ENCODE results near the gene NRDE2. TPM values are rescaled to one million over a fixed set of nuclear protein-coding genes. Genes with fewer than 3 reads are reported as not detected.

NRDE2 gene
- total RNA-seq, 1 donor from 2014 or later, result 7.6 TPM

DNA sequence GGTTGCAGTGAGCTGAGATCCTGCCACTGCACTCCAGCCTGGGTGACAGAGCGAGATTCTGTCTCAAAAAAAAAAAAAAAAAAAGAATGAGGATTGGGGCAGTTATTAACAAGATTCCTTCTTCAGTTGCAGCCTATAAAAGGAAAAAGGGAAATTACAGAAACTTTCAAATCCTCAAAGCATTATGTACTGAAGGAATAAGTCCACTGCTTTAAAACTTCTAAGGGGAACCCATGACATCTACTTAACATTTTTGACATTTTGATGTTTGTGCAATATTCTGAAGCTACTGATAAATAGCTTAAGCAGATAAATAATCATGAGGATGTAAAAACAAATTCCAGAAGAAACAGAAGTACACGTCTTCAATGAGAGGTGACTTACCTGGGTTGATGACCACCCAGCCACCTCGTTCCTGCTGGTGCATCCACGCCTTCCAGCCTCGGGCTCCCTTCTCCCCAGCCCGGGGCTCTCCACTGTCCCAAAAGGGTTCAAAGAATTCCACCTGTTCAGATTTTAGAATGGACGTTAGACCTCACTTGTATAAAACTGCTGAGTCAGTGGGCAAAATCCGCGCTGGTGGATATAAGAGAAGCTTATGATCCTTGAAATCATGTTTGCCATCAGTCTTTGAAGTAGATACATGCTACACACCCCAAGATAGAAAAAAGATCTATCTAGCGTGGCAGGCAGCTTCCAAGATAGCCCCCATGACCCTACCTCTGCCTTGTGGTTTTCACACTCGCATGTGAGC, 33.7 kb downstream of the NRDE2 start:
- DNase-seq (ENCODE audit: low read depth), result no peak

- DNase-seq (ENCODE audit: low read depth), result no peak
Observed at GRCh38 chr14:90296641-90297040, 35.1 kb downstream of the NRDE2 start.

DNA sequence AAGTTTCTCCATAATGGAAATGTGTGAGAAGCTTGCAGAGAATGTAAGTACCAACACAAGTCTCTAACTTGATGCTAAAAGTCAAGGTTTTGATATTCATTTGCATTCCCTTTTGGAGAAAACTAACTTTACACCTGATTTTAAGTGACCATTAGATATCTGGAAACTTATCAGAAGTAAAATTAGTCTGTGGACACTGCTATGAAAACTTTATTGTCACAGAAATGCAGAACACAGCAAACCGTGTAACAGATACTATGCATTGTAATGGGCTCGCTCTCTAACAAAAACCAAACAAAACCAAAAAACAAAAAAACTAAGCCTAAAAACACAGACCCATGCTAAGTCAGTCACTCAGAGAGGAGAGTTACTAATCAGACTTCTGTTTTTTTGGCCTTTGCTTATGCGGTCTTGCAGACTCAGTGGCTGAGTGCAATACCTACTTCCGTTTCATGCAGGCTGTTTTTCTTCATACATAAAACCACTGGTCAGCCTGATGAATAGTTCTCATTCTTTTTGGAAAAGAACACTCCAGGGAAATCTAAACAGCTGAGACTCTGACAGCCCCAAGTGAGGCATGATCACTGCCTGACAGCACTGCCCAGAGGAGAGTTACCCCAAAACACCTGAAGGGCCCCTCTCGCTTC, 35.7 kb downstream of the NRDE2 start:
- no peak for DNase-seq (ENCODE audit: low read depth)

DNA sequence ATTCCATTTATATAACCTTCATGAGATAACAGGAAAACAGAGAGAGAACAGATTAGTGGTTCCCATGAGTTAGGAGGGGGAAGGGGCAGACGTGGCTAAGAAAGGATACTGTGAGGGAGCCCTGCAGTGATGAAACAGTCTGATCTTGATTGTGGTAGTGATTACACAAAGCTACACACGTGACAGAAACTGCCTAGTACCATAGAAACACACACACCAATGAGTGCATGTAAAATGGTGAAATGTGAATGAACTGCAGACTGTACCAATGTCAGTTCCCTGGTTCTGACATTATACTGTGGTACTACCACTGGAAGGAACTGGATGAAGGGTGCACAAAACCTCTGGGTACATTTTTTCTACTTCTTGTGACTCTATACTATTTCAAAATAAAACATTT, 36.9 kb downstream of the NRDE2 start:
- no peak for DNase-seq (ENCODE audit: low read depth)

DNA sequence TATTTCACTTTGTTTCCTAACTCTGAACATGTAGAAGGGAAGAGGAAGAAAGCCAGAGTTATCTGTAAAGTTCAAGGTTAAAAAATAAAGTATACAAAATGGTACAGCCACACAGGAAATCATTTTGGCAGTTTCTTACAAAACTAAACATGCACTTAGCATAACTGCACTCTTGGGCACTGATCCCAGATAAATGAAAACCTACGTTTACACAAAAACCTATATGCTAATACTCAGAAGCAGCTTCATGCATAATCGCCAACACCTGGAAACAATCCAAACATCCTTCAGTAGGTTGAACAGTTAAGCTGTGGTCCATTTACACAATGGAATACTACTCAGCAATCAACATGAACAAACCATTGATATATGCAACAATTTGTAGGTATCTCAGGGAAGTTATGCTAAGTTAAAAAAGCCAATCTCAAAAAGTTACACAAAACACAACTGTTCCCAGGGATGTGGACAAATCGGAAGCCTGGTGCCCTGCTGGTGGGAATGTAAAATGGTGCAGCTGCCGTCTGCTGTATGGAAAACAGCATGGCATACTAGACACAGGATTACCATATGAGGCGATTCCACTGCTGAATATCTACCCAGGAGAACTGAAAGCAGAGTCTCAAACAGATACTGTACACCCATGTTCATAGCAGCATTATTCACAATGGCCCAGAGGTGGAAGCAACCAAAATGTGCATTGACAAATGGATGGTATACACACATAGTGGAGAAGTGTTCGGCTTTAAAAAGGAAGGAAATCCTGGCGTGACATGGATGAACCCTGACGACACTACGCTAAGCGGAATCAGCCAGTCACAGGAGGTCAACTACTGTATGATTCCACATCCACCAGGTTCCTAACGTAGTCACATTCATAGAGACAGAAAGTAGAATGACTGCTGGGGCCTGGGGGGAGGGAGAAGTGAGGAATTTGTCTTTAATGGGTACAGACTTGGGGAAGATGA, 37.7 kb downstream of the NRDE2 start:
- DNase-seq (ENCODE audit: low read depth), result no peak

DNA sequence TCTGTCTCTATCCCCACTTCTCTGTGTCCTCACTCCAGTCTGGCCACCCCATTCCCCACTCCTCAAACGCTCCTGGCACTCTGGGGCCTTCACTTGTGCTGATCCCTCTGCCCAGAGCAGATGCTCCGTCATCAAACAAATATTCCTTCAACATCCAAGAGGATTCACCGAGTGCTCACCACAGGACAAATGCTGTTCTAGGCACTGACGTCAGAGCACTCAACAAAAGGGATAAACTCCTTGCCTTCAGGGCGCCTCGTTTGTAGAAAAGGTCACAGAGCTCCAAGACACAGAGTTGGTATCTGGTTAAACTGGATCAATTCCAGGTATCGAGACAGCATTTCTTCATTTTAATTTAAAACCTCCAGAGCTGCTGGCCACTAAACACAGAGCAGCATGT, 40.0 kb downstream of the NRDE2 start:
- no peak for DNase-seq (ENCODE audit: low read depth)

GRCh38 chr14:90290337-90291011, 41.3 kb downstream of the NRDE2 start:
- DNase-seq (ENCODE audit: low read depth), result no peak

DNA sequence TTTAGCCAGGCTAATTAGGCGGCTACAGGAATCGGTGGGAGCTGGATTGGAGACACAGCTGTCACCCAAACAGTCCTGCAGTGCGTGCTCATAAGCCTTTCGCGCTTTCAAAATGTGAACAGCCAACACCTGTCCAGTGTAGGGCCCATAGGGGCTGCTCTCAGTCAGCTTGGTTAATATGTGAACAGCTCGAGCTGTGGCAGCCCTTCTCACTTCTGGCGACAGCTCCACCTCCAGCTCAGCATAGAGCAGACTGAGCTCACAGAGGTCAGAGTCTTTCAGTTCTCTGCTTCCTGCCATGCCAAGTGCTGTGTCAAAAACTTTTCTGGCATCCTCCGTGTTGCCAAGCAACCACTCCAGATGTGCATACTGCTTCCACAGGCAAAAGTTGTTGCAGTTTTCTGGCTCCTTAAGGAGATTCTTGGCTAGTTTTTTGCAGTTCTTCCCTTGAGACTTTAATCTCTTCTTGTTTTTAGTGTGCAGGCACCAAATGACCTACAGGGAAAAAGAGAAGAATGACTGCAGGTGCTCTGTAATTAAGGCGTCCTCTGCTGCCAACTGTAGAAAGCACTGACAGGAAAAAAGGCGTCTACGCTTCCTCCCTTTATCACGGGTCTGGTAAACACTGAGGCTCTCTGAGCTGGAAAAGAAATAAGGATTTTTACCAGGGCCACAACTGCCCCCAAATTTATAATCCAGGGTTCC, 42.9 kb downstream of the NRDE2 start:
- no peak for DNase-seq (ENCODE audit: low read depth)

- no peak for DNase-seq (ENCODE audit: low read depth)
Observed at GRCh38 chr14:90287791-90288190, 44.0 kb downstream of the NRDE2 start.

DNA sequence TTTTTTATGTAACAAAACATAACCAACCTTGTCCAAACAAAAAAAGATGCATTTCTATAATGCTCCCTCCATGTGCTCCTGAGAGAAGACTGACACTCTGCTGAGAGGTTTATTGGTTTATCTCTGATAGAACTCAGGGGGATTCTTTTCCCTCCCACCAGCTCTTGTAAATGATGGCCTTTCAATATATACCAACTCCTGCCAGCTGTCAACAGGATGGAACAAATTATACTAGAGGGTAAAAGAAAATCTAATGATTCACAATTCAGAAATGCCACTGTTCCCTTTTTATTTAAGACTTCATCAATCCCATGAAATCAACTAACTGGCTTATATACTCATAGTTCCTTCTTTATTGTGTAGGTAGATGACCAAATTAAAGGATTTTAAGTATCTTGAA, 50.0 kb downstream of the NRDE2 start:
- DNase-seq (ENCODE audit: low read depth), result no peak

GRCh38 chr14:90281261-90281660, 50.5 kb downstream of the NRDE2 start:
- DNase-seq (ENCODE audit: low read depth), result peak; percentile 64

GRCh38 chr14:90280096-90280495, 51.6 kb downstream of the NRDE2 start:
- DNase-seq (ENCODE audit: low read depth), result no peak

- no peak for DNase-seq (ENCODE audit: low read depth)
Observed at GRCh38 chr14:90278199-90279175, 53.3 kb downstream of the NRDE2 start.

DNA sequence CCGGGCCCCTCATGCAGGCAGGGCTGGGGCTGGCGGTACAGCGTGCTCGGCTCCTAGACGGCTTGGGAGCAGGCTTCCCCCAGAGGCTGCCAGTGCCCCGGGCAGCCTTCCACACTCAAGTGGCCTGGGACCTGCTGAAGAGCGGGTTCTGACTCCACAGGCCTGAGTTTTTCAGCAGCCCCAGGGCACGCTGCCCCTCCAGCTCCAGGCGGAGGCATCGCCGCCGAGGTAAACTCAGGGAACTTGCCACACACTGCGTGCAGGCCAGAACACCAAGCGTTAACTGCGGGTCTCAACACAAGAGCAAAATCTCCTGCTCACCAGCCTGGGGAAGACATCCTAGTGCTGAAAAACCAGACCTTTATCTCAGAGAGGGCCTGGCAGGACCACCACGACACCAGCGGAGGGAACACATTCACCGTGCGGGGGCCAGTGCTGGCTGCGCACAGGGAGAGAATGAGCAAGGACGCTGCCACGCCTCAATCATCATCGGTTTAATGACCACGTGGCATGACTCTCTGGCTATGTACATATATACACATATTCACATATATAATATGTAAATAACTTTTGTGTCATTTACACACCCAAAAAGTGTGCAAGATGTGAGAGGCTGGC, 54.1 kb downstream of the NRDE2 start:
- DNase-seq (ENCODE audit: low read depth), result no peak

- peak; percentile 86 for DNase-seq (ENCODE audit: low read depth)
Observed at GRCh38 chr14:90276646-90277367, 54.9 kb downstream of the NRDE2 start.

DNA sequence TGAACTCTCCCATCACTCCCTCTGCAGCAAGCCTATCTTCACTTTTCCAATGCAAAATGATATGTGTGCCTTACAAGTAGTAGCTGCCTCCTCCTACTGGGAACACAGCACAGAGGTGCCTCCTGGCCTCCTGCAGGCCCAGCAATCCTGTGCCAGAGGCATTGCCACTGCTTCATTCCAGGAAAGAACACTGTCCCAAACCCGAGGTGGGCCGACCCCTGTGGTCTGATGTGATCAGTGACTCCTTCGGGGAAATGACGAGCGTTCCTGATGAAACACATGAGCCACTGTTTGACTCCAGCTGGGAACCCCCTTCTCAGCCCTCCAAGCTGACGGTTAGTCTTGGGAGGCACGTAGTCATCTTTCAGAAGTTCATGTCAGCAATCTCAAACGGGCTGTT, 55.9 kb downstream of the NRDE2 start:
- DNase-seq (ENCODE audit: low read depth), result no peak

DNA sequence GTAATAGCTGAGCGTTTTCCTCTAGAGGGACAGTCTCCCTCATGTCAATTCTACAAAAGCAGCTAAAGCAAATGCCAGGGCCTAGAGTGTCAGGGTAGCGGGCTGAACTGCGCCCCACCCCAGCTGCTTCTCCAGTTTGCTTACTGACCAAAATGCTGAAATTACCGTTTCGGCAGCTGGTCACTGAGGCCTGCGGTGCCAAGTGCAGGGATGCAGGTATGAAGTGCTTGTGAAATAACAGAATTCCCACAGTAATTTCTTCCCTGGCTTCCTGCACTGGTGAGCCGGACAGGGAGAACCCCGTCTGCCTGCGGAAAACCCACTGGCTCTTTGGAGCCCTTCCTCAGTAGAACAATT, 56.3 kb downstream of the NRDE2 start:
- DNase-seq (ENCODE audit: low read depth), result no peak

GRCh38 chr14:90274808-90275457, 56.8 kb downstream of the NRDE2 start:
- peak; percentile 42 for DNase-seq (ENCODE audit: low read depth)

Measured in myocyte (in vitro differentiated cells).